AG09309 (cell line): ENCODE measurements around the gene TOM1.
"Not testable (repeated sequence)": the region's sequence is repeated elsewhere in the genome, so short reads cannot be mapped to it uniquely, and the experiment has no call there.

ENCODE experiments used
- DNase-seq: peaks from one replicate; pipeline ENCODE4 v3.0.0-alpha.2; 2010; ENCODE audit warnings: low read depth
- H3K4me3 ChIP-seq: 2 replicates; pipeline ENCODE4 v1.5.1; 2011; ENCODE audit warnings: mild to moderate bottlenecking, low read depth, low read length, moderate library complexity; ENCODE audit not compliant: control insufficient read depth
- CTCF ChIP-seq: IDR thresholded peaks from 2 replicates; pipeline ENCODE4 v1.5.1; 2011; ENCODE audit warnings: mild to moderate bottlenecking, low read depth, low read length, inconsistent platforms; ENCODE audit not compliant: insufficient read depth, control insufficient read depth; ENCODE audit errors: missing control alignments

TOM1 gene

GRCh38 chr22:35394810-35395563 lies 95.3 kb downstream of the TOM1 start:
- no peak overlapping the region for H3K4me3 ChIP-seq
- no peak for TF ChIP-seq CTCF
- DNase-seq, result no peak

- H3K4me3 ChIP-seq, DNase-seq: not testable (repeated sequence)
Measured at GRCh38 chr22:35396622-35397021, 96.9 kb downstream of the TOM1 start.

- TF ChIP-seq CTCF, result no peak
- no peak overlapping the region for H3K4me3 ChIP-seq
- no peak for DNase-seq
Measured at GRCh38 chr22:35397095-35397904, 97.6 kb downstream of the TOM1 start.
